ENCODE measurements around the gene MEGF6.

Gene MEGF6

DNA sequence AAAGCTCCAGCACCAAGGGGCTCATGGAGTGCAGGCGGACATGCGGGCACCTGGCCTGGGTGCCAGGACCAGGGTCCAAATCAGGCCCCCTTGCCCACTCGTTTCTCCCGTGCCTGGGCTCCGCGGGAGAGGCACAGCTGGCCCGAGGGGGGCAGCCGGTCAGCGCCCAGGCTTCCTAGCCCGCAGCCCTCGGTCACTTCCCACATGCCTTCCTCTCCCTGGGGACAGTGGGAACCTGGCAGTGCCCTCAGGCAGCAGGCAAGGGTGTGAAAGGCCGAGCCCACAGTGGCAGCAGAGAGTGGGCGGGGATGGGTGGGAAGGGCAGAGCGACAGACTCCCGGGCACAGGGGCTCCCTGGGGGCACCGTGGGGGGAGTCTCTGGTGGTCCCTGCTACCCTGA, 69.8 kb downstream of the MEGF6 start:
- TF ChIP-seq GABPA (IDR thresholded peaks at IDR 0.05; ENCODE audit: low read depth) (no peak), SPI1 (IDR thresholded peaks at IDR 0.05; ENCODE audit: borderline replicate concordance, low read depth) (no peak)
- TF ChIP-seq, protein P1, sequence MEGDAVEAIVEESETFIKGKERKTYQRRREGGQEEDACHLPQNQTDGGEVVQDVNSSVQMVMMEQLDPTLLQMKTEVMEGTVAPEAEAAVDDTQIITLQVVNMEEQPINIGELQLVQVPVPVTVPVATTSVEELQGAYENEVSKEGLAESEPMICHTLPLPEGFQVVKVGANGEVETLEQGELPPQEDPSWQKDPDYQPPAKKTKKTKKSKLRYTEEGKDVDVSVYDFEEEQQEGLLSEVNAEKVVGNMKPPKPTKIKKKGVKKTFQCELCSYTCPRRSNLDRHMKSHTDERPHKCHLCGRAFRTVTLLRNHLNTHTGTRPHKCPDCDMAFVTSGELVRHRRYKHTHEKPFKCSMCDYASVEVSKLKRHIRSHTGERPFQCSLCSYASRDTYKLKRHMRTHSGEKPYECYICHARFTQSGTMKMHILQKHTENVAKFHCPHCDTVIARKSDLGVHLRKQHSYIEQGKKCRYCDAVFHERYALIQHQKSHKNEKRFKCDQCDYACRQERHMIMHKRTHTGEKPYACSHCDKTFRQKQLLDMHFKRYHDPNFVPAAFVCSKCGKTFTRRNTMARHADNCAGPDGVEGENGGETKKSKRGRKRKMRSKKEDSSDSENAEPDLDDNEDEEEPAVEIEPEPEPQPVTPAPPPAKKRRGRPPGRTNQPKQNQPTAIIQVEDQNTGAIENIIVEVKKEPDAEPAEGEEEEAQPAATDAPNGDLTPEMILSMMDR (IDR thresholded peaks at IDR 0.05; ENCODE audit: insufficient read depth, low read length), result no peak
- Histone ChIP-seq H3K27ac (replicated peaks) (no peak overlapping the region), H3K27me3 (ENCODE audit: insufficient read depth, poor library complexity, severe bottlenecking) (no peaks in the 10 kb centered on the region), H3K4me3 (replicated peaks; ENCODE audit: insufficient read depth, low read length) (no peak overlapping the region)
- no peak for DNase-seq (ENCODE audit: low read depth in 1 of 2, low spot score in 1 of 2)

DNA sequence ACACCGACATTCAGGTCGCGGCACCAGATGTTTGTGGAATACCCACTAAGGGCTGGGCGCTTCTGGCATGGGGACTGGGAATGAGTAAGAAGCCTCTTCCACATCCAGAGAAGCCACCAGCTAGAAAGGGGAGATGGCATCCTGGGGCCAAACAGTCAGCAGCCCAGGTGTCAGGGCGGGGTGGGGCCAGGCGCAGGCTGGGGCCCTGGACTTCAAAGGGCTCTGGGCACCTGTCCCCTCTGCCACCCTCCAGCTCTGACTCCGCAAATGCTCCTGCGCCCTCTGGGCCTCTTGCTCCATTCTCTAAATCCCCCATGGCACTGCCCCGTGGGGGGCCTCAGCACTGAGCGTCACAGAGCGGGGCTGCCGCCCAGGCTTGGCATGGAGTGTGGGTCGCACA, 70.4 kb downstream of the MEGF6 start:
- TF ChIP-seq REST (IDR thresholded peaks at IDR 0.05; ENCODE audit: insufficient replicate concordance, low read depth), result no peak
- no peaks in the 10 kb centered on the region for H3K27me3 ChIP-seq (ENCODE audit: insufficient read depth, poor library complexity, severe bottlenecking)
- no peak for DNase-seq (ENCODE audit: low read depth in 1 of 2, low spot score in 1 of 2)
- no peak overlapping the region for H3K4me3 ChIP-seq (replicated peaks; ENCODE audit: insufficient read depth, low read length)
- no peak overlapping the region for H3K27ac ChIP-seq (replicated peaks)

GRCh38 chr1:3539707-3540425, 71.4 kb downstream of the MEGF6 start:
- no peak overlapping the region for H3K27ac ChIP-seq (replicated peaks)
- no peak overlapping the region for H3K4me3 ChIP-seq (replicated peaks; ENCODE audit: insufficient read depth, low read length)
- TF ChIP-seq SPI1 (IDR thresholded peaks at IDR 0.05; ENCODE audit: borderline replicate concordance, low read depth) (no peak), POLR2AphosphoS5 (IDR thresholded peaks at IDR 0.05; ENCODE audit: low read depth) (no peak), REST (IDR thresholded peaks at IDR 0.05; ENCODE audit: insufficient replicate concordance, low read depth) (no peak), GABPA (IDR thresholded peaks at IDR 0.05; ENCODE audit: low read depth) (no peak)
- TF ChIP-seq, protein P1 (IDR thresholded peaks at IDR 0.05; ENCODE audit: insufficient read depth, low read length), result no peak

DNA sequence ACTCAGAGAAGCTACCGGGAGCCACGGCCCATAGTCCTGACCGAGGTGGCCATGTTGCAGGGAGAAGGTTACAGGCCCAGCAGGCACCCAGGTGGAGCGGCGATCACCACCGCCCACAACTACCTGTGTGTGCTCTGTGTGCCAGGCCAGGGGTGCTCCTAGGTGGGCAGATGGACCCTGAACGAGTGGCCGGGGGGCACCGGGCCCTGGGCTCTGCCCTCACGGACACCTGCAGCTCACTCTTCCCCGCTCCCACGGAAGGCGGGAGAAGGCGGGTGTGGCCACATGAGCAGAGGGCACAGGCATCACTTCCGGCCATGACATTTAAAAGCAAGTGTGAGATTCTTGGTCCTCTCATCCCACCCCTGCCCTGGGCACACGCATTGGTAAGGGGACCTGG, 73.9 kb downstream of the MEGF6 start:
- Histone ChIP-seq H3K27me3 (ENCODE audit: insufficient read depth, poor library complexity, severe bottlenecking) (no peaks in the 10 kb centered on the region), H3K27ac (replicated peaks) (no peak overlapping the region), H3K4me3 (replicated peaks; ENCODE audit: insufficient read depth, low read length) (no peak overlapping the region)
- no peak for DNase-seq (ENCODE audit: low read depth in 1 of 2, low spot score in 1 of 2)
- TF ChIP-seq SPI1 (IDR thresholded peaks at IDR 0.05; ENCODE audit: borderline replicate concordance, low read depth) (no peak), GABPA (IDR thresholded peaks at IDR 0.05; ENCODE audit: low read depth) (no peak), POLR2AphosphoS5 (IDR thresholded peaks at IDR 0.05; ENCODE audit: low read depth) (no peak), REST (IDR thresholded peaks at IDR 0.05; ENCODE audit: insufficient replicate concordance, low read depth) (no peak)
- TF ChIP-seq, protein P1 (IDR thresholded peaks at IDR 0.05; ENCODE audit: insufficient read depth, low read length), result no peak

More at GRCh38 chr1:3539707-3540425, 71.4 kb downstream of the MEGF6 start:
- no peaks in the 10 kb centered on the region for H3K27me3 ChIP-seq (ENCODE audit: insufficient read depth, poor library complexity, severe bottlenecking)
- no peak for DNase-seq (ENCODE audit: low read depth in 1 of 2, low spot score in 1 of 2)
